ENCODE measurements around the gene HDHD5. TPM values are rescaled to one million over a fixed set of nuclear protein-coding genes. Genes with fewer than 3 reads are reported as not detected.

The HDHD5 gene
- total RNA-seq, 4 donors from 2014 or later: 32.9 to 60.7 (median 36.7) TPM

DNA sequence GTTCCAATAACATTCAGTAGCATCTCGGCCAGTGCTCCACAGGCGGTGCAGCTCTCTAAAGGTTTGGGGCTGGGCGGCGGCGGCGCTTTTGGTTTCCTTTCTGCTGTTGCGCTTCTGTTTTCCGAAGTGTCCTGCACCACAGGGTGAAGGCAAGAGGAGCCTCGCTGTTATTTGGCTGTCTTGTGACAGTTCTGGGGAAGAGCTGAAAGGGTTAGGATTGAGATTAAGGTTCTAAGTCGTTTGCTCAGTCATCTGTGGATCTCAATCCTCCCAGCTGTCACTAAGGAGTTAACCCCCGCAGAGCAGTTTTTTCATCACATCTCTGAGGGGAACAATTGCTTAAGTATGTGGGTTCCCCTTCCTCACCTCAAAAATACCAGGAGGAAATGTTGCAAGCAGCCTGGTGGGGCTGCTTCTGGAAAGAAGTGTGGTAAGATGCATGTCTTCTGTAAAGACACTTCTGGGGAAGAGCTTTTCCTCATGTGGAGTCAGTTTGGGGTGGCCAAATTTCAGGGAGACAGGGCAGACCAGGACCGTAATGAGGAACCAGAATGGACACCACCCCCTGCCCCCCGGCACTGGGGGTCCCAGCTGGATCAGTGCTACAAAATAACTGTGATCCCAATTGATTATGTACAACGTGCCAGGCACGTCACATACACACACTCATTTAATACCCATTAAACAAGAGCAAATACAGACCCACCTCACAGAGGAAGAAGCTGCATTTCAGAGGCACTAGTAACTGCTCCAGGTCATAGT lies 52.1 kb downstream of the HDHD5 start:
- ATAC-seq (ENCODE audit: low FRiP score) (no peak), DNase-seq (ENCODE audit: low spot score) (no peak)
- TF ChIP-seq, protein P1, sequence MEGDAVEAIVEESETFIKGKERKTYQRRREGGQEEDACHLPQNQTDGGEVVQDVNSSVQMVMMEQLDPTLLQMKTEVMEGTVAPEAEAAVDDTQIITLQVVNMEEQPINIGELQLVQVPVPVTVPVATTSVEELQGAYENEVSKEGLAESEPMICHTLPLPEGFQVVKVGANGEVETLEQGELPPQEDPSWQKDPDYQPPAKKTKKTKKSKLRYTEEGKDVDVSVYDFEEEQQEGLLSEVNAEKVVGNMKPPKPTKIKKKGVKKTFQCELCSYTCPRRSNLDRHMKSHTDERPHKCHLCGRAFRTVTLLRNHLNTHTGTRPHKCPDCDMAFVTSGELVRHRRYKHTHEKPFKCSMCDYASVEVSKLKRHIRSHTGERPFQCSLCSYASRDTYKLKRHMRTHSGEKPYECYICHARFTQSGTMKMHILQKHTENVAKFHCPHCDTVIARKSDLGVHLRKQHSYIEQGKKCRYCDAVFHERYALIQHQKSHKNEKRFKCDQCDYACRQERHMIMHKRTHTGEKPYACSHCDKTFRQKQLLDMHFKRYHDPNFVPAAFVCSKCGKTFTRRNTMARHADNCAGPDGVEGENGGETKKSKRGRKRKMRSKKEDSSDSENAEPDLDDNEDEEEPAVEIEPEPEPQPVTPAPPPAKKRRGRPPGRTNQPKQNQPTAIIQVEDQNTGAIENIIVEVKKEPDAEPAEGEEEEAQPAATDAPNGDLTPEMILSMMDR (IDR thresholded peaks at IDR 0.05): no peak

DNA sequence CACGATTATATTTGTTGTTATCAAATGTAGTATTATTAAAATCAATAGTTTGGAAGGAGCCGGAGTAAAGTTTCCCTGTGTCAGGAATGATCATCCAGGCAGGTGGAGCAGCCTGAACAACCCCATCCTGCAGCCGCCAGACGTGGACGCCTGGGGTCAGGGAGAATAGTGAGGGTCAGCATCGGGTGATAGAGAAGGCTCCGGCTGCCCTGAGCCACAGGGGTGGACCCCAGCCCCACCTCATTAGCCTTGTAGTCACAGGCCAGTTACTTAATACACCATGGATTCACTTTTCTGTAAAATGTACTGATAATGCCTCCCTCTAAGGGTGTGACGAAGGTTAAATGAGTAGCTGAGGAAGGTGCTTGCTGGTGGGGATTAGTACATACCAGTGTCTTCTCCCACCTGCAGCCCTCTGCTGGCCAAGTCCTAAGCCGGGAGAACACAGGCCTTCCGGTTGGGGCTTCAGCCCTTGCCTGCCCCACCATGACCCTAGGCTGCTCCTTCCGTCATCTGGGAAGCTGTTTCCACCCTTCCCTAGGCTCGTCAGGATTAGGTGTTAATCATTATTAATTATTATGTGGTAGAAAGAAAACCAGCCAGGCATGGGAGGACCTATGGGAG lies 52.8 kb downstream of the HDHD5 start:
- ATAC-seq (ENCODE audit: low FRiP score): no peak
- DNase-seq (ENCODE audit: low spot score): no peak
- TF ChIP-seq, protein P1 (IDR thresholded peaks at IDR 0.05): no peak

DNA sequence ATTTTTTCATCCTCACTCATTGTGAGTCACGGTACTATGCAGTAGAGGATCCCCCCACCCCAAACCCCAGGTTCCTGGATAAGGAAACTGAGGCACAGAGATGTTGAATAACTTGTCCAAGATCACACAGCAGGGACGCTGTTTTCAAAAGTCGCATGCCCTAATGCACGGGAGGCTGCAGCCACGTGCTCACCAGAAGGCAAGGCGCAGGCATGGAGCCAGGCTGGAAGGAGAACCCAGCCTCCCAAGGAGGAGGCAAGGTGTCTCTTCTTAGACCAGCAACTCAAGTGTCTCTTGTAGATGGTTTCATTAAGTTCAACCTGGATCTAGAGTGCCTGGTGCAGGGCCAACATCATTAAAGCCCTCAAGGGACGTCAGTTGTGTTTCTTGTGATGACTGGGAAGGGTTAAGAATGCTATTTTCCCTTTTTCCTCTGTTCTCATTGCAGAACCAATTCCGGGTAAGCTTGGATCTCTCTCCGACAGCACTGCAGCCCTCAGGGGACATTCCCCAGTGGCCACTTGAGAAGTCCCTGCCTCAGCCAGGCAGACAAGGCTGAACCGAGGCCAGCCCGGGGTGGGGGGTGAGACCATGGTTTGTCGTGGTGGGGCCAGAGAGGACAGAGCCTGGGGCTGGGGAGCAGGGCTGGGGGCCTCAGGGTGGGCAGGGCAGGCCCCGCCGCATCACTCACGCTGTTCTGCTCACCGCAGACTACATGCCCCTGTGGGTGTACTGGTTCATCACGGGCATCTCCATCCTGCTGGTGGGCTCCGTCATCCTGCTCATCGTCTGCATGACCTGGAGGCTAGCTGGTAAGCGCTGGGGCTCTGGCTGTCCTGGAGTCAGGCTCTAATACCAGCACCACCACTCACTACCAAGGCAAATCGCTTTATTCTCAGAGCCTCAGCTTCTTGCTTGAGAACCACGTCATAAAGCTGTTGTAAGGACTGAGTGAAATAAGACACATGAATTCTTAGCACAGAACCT lies 53.6 kb downstream of the HDHD5 start:
- DNase-seq (ENCODE audit: low spot score): no peak
- TF ChIP-seq, protein P1 (IDR thresholded peaks at IDR 0.05): no peak
- ATAC-seq (ENCODE audit: low FRiP score): no peak

- ATAC-seq (ENCODE audit: low FRiP score): no peak
- DNase-seq (ENCODE audit: low spot score): no peak
- TF ChIP-seq, protein P1 (IDR thresholded peaks at IDR 0.05): no peak
Measured at GRCh38 chr22:17104336-17104935, 54.6 kb downstream of the HDHD5 start.

GRCh38 chr22:17103351-17103750 lies 55.7 kb downstream of the HDHD5 start:
- TF ChIP-seq, protein P1 (IDR thresholded peaks at IDR 0.05): no peak
- DNase-seq (ENCODE audit: low spot score): no peak
- no peak for ATAC-seq (ENCODE audit: low FRiP score)

GRCh38 chr22:17102297-17102667 lies 56.8 kb downstream of the HDHD5 start:
- TF ChIP-seq, protein P1 (IDR thresholded peaks at IDR 0.05): no peak
- ATAC-seq (ENCODE audit: low FRiP score) (no peak), DNase-seq (ENCODE audit: low spot score) (no peak)

Measured in omental fat pad (tissue), 4 donors.